K562 (cell line): ENCODE results near the gene NFYC.

Experiments used
- BHLHE40 ChIP-seq: IDR thresholded peaks from 2 replicates; pipeline ENCODE4 v1.6.1; 2011; ENCODE audit warnings: low read length, improper control_type of control experiment
- CTCF ChIP-seq, 3 experiments: IDR thresholded peaks in 2 of 3; conservative IDR thresholded peaks in 1 of 3; 2 replicates each; pipeline ENCODE4 v1.5.1; 2011 to 2012; ENCODE audit warnings: low read length in 3 of 3, mild to moderate bottlenecking in 3 of 3, control low read depth in 2 of 3, improper control_type of control experiment in 1 of 3, inconsistent platforms in 1 of 3, low read depth in 1 of 3, mixed read lengths in 1 of 3, moderate library complexity in 1 of 3; ENCODE audit not compliant: insufficient read depth in 2 of 3
- EP300 ChIP-seq: IDR thresholded peaks from 2 replicates; pipeline ENCODE4 v1.6.1; 2012; ENCODE audit warnings: low read length, improper control_type of control experiment
- POLR2A ChIP-seq: fragments of 450-650 bp; conservative IDR thresholded peaks from 2 replicates; pipeline ENCODE4 v1.6.1; 2016
- SNAPC5 ChIP-seq: fragments of 250-450 bp; sonication (Bioruptor Pico); IDR thresholded peaks from 2 replicates; pipeline ENCODE4 v1.8.0; 2021; ENCODE audit warnings: moderate library complexity, mild to moderate bottlenecking, inconsistent platforms
- STAG1 ChIP-seq: sonication (generic); formaldehyde crosslinking; IDR thresholded peaks from 2 replicates; pipeline ENCODE4 v1.5.0; 2020; ENCODE audit warnings: missing genetic modification reagents, borderline replicate concordance
- TEAD4 ChIP-seq, 2 experiments: sonication (generic) in 1 of 2; formaldehyde crosslinking in 1 of 2; IDR thresholded peaks; 2 replicates each; pipeline versions ENCODE4 v1.6.1 to v1.8.0; 2012 to 2022; ENCODE audit warnings: borderline replicate concordance in 1 of 2, inconsistent platforms in 1 of 2, low read length in 1 of 2, mild to moderate bottlenecking in 1 of 2, missing genetic modification reagents in 1 of 2
- ZFP36 ChIP-seq: fragments of 150-350 bp; IDR thresholded peaks from 2 replicates; pipeline ENCODE4 v1.6.1; 2018; ENCODE audit warnings: low read length, low read depth; ENCODE audit not compliant: partially characterized antibody
- ZHX1 ChIP-seq: fragments of 150-350 bp; conservative IDR thresholded peaks from 2 replicates; pipeline ENCODE4 v1.6.1; 2014; ENCODE audit warnings: low read length
- ZNF174 ChIP-seq: fragments of 250-450 bp; sonication (Bioruptor Pico); IDR thresholded peaks from 2 replicates; pipeline ENCODE4 v1.4.0; 2020; ENCODE audit warnings: mild to moderate bottlenecking
- ZNF354B ChIP-seq: fragments of 250-450 bp; sonication (Bioruptor Pico); IDR thresholded peaks from 2 replicates; pipeline ENCODE4 v1.4.0; 2020
- ZNF445 ChIP-seq: fragments of 250-450 bp; sonication (Bioruptor Pico); IDR thresholded peaks from 2 replicates; pipeline ENCODE4 v1.4.0; 2020; ENCODE audit warnings: low read depth, mild to moderate bottlenecking, moderate library complexity

- TF ChIP-seq POLR2A = no peak
- TF ChIP-seq EP300 = no peak
- TF ChIP-seq BHLHE40 = no peak
- TF ChIP-seq ZFP36 = no peak
- no peak for TF ChIP-seq ZNF445 (CRISPR knock-in tag)
- no peak for TF ChIP-seq CTCF (IDR thresholded peaks at IDR 0.05 in 2 of 3, conservative IDR thresholded peaks at IDR 0.05 in 1 of 3; ENCODE audit: insufficient read depth in 2 of 3, low read depth in 1 of 3, low read length in 3 of 3)
- TF ChIP-seq ZNF174 = no peak
- no peak for TF ChIP-seq SNAPC5 (CRISPR knock-in tag)
- no peak for TF ChIP-seq STAG1 (CRISPR knock-in tag)
- no peak for TF ChIP-seq TEAD4 (IDR thresholded peaks at IDR 0.05; ENCODE audit: low read length)
- no peak for TF ChIP-seq TEAD4 (CRISPR knock-in tag; IDR thresholded peaks at IDR 0.05; ENCODE audit: borderline replicate concordance)
- TF ChIP-seq ZNF354B (CRISPR knock-in tag) = no peak
- no peak for TF ChIP-seq ZHX1
These were observed 62.7 kb downstream of the NFYC start for GRCh38 chr1:40754201-40754600.
